GM10248 (cell line): ENCODE results near the gene DGKD.

Experiments
- CTCF ChIA-PET: fragments of 300-600 bp; sonication (Branson Sonifier 250); formaldehyde crosslinking; extraction: SDS; loops from one replicate; lab custom pipeline; 2021; ENCODE audit warnings: antibody characterized with exemption; lab: Yijun Ruan, JAX
- POLR2A ChIA-PET: fragments of 350-650 bp; sonication (Branson Sonifier 250); formaldehyde crosslinking; extraction: SDS; loops from one replicate; lab custom pipeline; 2020; ENCODE audit warnings: antibody characterized with exemption; lab: Yijun Ruan, JAX
- DNase-seq: peaks from one replicate; pipeline ENCODE4 v3.0.0; 2012; ENCODE audit errors: extremely low spot score
- CTCF ChIP-seq: IDR thresholded peaks from 2 replicates; pipeline ENCODE4 v1.5.1; 2012; ENCODE audit warnings: mild to moderate bottlenecking, low read depth; ENCODE audit errors: extremely low read depth, missing control alignments, control extremely low read depth

DGKD gene

GRCh38 chr2:233473386-233473791 is 119.1 kb downstream of the DGKD start:
- no peak for TF ChIP-seq CTCF
- DNase-seq, result no peak
- ChIA-PET CTCF (no interaction called here), POLR2A (no interaction called here)

GRCh38 chr2:233473878-233474277 is 119.6 kb downstream of the DGKD start:
- no peak for TF ChIP-seq CTCF
- no peak for DNase-seq
- CTCF ChIA-PET, result no interaction called here
- POLR2A ChIA-PET, result no interaction called here

- TF ChIP-seq CTCF, result no peak
- CTCF ChIA-PET, result interaction anchor here (1.3 kb wide), 1 partner anchor 31 kb away, joined by 3 read pairs; no protein-coding TSS in a partner anchor
Observed at GRCh38 chr2:233474308-233475160, 120.2 kb downstream of the DGKD start.

GRCh38 chr2:233476063-233476410 is 121.7 kb downstream of the DGKD start:
- DNase-seq, result no peak
- ChIA-PET CTCF (interaction anchor here (1.2 kb wide), 1 partner anchor 20 kb away, joined by 3 read pairs; no protein-coding TSS in a partner anchor), POLR2A (no interaction called here)
- TF ChIP-seq CTCF, result no peak

More at GRCh38 chr2:233474308-233475160, 120.2 kb downstream of the DGKD start:
- POLR2A ChIA-PET, result no interaction called here
- DNase-seq, result no peak

GRCh38 chr2:233476651-233477547 is 122.6 kb downstream of the DGKD start:
- DNase-seq, result no peak
- ChIA-PET POLR2A (no interaction called here), CTCF (interaction anchor here (1.0 to 1.2 kb wide), 2 partner anchors 20 to 21 kb away, joined by 3 read pairs; no protein-coding TSS in a partner anchor)
- TF ChIP-seq CTCF, result no peak
